Endodermal cell (in vitro differentiated cells): ENCODE results near the gene HJURP. TPM values are rescaled to one million over a fixed set of nuclear protein-coding genes. Genes with fewer than 3 reads are reported as not detected.
"Not testable (repeated sequence)": the region's sequence is repeated elsewhere in the genome, so short reads cannot be mapped to it uniquely, and the experiment has no call there.

Experiments used
- DNase-seq: peaks from one replicate; pipeline ENCODE4 v3.0.0-alpha.2; 2017
- H3K27ac ChIP-seq: 2 replicates; pipeline ENCODE4 v1.5.1; 2013; ENCODE audit warnings: mild to moderate bottlenecking, low read depth, low read length, moderate library complexity
- H3K27me3 ChIP-seq: 2 replicates; pipeline ENCODE4 v1.6.1; 2013; ENCODE audit warnings: mild to moderate bottlenecking, low read length, moderate library complexity; ENCODE audit not compliant: insufficient read depth, control insufficient read depth, poor library complexity, severe bottlenecking
- H3K36me3 ChIP-seq: 2 replicates; pipeline ENCODE4 v1.7.0; 2013; ENCODE audit warnings: mild to moderate bottlenecking, low read length, moderate library complexity; ENCODE audit not compliant: control insufficient read depth, insufficient read depth
- H3K4me1 ChIP-seq: one replicate; pipeline ENCODE4 v1.7.0; 2013; ENCODE audit warnings: low read length; ENCODE audit not compliant: control insufficient read depth, insufficient read depth
- H3K4me3 ChIP-seq: 2 replicates; pipeline ENCODE4 v1.5.1; 2013; ENCODE audit warnings: mild to moderate bottlenecking, low read length, moderate library complexity
- H3K9ac ChIP-seq: 2 replicates; pipeline ENCODE4 v1.6.1; 2013; ENCODE audit warnings: mild to moderate bottlenecking, low read length, moderate library complexity; ENCODE audit not compliant: poor library complexity, severe bottlenecking; ENCODE audit errors: extremely low read depth
- H3K9me3 ChIP-seq: 2 replicates; pipeline ENCODE4 v1.6.1; 2013; ENCODE audit warnings: mild to moderate bottlenecking, low read length, moderate library complexity; ENCODE audit not compliant: control insufficient read depth
- H3K27ac Mint-ChIP-seq: 2 replicates; pipeline ENCODE4 v1.8.0; 2020; ENCODE audit warnings: mixed read lengths
- H3K27me3 Mint-ChIP-seq: 2 replicates; pipeline ENCODE4 v1.8.0; 2021; ENCODE audit warnings: mild to moderate bottlenecking, mixed read lengths; ENCODE audit not compliant: insufficient read depth
- H3K36me3 Mint-ChIP-seq: 2 replicates; pipeline ENCODE4 v1.8.0; 2020; ENCODE audit warnings: low read depth, mixed read lengths
- H3K4me1 Mint-ChIP-seq: 2 replicates; pipeline ENCODE4 v1.8.0; 2020; ENCODE audit warnings: mixed read lengths
- H3K4me3 Mint-ChIP-seq: 2 replicates; pipeline ENCODE4 v1.8.0; 2020; ENCODE audit warnings: mild to moderate bottlenecking, moderate library complexity, mixed read lengths
- H3K9me3 Mint-ChIP-seq: 2 replicates; pipeline ENCODE4 v1.8.0; 2020; ENCODE audit warnings: mild to moderate bottlenecking, mixed read lengths
- CTCF ChIP-seq: fragments of 200-600 bp; sonication (generic); conservative IDR thresholded peaks from 2 replicates; pipeline ENCODE4 v1.5.0; 2021; ENCODE audit warnings: antibody characterized with exemption, mild to moderate bottlenecking
- WGBS, 2 experiments: methylation state at CpG; one replicate each; pipeline versions ENCODE4 v1.1.5 to v1.1.7; 2013; ENCODE audit warnings: missing lambda C conversion rate in 2 of 2, mixed read lengths in 1 of 2; ENCODE audit not compliant: insufficient coverage in 1 of 2, insufficient read length in 1 of 2; 5-methylcytosine and 5-hydroxymethylcytosine counted together
- total RNA-seq, 2 donors: library from RNA; stranded (reverse); fragmentation: NEBNext Ultra II Directional in 1 of 2; extraction: Animal tissue kit (Norgen Biotek cat#: 25700) in 1 of 2; gene quantifications; 2 replicates in 1 of 2; 3 replicates in 1 of 2; pipeline ENCODE4 v1.2.1, GENCODE V29; 2021

The HJURP gene
- total RNA-seq, 2 donors from 2014 or later, result 39.4 to 78.9 TPM

DNA sequence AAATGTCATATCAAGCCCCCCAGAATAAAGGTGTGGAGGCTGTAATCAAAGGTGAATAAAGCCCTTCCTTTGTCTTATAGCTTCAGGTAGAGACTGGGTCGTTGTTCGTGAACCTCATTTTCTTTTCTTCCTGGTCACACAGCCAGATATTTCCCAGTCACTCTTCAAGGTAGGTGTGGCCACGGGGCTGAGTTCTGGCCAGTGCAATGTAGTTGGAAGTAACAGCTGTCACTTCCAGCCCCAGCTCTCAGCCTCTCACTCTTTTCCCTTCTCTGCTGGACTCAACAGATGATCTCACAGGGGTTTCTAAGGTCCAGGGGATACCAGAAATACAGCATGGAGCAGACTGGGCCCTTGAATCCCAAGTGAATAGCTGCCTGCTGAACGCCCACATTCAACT lies 47.0 kb upstream of the HJURP start:
- no peaks in the 10 kb centered on the region for H3K9me3 ChIP-seq
- no peak for DNase-seq
- H3K27me3 ChIP-seq, result peaks cover 27% of the 10 kb centered on the region
- Mint-ChIP-seq H3K4me3 (no peak overlapping the region), H3K4me1 (no peaks in the 10 kb centered on the region), H3K36me3 (no peaks in the 10 kb centered on the region), H3K9me3 (no peaks in the 10 kb centered on the region), H3K27me3 (peaks cover 17% of the 10 kb centered on the region), H3K27ac (no peak overlapping the region)
- H3K36me3 ChIP-seq, result no peaks in the 10 kb centered on the region
- H3K4me3 ChIP-seq, result no peak overlapping the region
- no peaks in the 10 kb centered on the region for H3K4me1 ChIP-seq
- no peak overlapping the region for H3K27ac ChIP-seq
- 85 to 89% methylated on average over 3 to 4 of the region's 4 CpGs for WGBS, 2 experiments
- no peak overlapping the region for H3K9ac ChIP-seq
- no peak for TF ChIP-seq CTCF

- H3K4me1 Mint-ChIP-seq, H3K9me3 Mint-ChIP-seq, H3K9ac ChIP-seq, H3K36me3 Mint-ChIP-seq, H3K4me3 ChIP-seq, H3K9me3 ChIP-seq, H3K4me3 Mint-ChIP-seq, H3K36me3 ChIP-seq, H3K27ac Mint-ChIP-seq, H3K27ac ChIP-seq, H3K4me1 ChIP-seq, DNase-seq: not testable (repeated sequence)
- WGBS, 2 experiments, result 98 to 100% methylated on average over 1 to 2 of the region's 2 CpGs
- H3K27me3 Mint-ChIP-seq, result peaks cover 15% of the 10 kb centered on the region
- H3K27me3 ChIP-seq, result peaks cover 22% of the 10 kb centered on the region
These were observed 41.9 kb upstream of the HJURP start for GRCh38 chr2:233896253-233896652.

- Histone ChIP-seq H3K36me3 (no peaks in the 10 kb centered on the region), H3K27ac (no peak overlapping the region), H3K27me3 (no peaks in the 10 kb centered on the region), H3K4me1 (no peaks in the 10 kb centered on the region), H3K9me3 (no peaks in the 10 kb centered on the region), H3K4me3 (no peak overlapping the region), H3K9ac (no peak overlapping the region)
- no peak overlapping the region for H3K27ac Mint-ChIP-seq
- no peaks in the 10 kb centered on the region for H3K4me1 Mint-ChIP-seq
- DNase-seq, result no peak
- no peaks in the 10 kb centered on the region for H3K36me3 Mint-ChIP-seq
- no peak overlapping the region for H3K4me3 Mint-ChIP-seq
- no peak for TF ChIP-seq CTCF
- H3K9me3 Mint-ChIP-seq, result no peaks in the 10 kb centered on the region
- WGBS, 2 experiments, result 87% methylated on average over 2 of the region's 2 CpGs
- H3K27me3 Mint-ChIP-seq, result peaks cover 10% of the 10 kb centered on the region
These were observed 38.5 kb upstream of the HJURP start for GRCh38 chr2:233892793-233893192.

- H3K4me1 ChIP-seq, result no peaks in the 10 kb centered on the region
- no peaks in the 10 kb centered on the region for H3K36me3 ChIP-seq
- H3K27ac ChIP-seq, result no peak overlapping the region
- H3K9ac ChIP-seq, result no peak overlapping the region
- Mint-ChIP-seq H3K27me3 (peaks cover 23% of the 10 kb centered on the region), H3K4me3 (no peak overlapping the region), H3K27ac (no peak overlapping the region), H3K4me1 (no peaks in the 10 kb centered on the region), H3K36me3 (no peaks in the 10 kb centered on the region), H3K9me3 (peaks cover 24% of the 10 kb centered on the region)
- no peak for DNase-seq
- peaks cover 14% of the 10 kb centered on the region for H3K9me3 ChIP-seq
- no peak overlapping the region for H3K4me3 ChIP-seq
- TF ChIP-seq CTCF, result no peak
- H3K27me3 ChIP-seq, result peaks cover 15% of the 10 kb centered on the region
These were observed 28.0 kb upstream of the HJURP start for GRCh38 chr2:233882353-233882752.

DNA sequence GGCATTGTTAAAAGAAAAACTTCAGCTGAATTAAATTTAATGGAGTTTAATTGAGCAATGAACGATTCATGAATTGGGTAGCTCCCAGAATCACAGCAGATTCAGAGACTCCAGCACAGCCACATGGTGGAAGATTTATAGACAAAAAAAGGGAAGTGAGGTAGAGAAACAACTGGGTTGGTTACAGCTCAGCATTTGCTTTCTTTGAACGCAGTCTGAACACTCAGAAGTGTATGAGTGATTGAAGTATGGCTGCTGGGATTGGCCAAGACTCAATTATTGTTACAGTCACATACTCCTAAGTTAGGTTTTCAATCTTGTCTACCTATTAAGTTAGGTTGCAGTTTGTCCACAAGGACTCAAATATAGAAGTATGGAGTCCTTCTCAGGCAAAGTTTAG lies 17.8 kb upstream of the HJURP start:
- peaks cover 70% of the 10 kb centered on the region for H3K27me3 Mint-ChIP-seq
- H3K4me3 Mint-ChIP-seq, H3K9ac ChIP-seq, H3K4me1 ChIP-seq, DNase-seq, H3K4me1 Mint-ChIP-seq, H3K27ac Mint-ChIP-seq, H3K36me3 ChIP-seq, H3K36me3 Mint-ChIP-seq, H3K27ac ChIP-seq, H3K9me3 ChIP-seq, H3K4me3 ChIP-seq: not testable (repeated sequence)
- peaks cover 47% of the 10 kb centered on the region for H3K27me3 ChIP-seq
- peaks cover 13% of the 10 kb centered on the region for H3K9me3 Mint-ChIP-seq
- 78 to 88% methylated on average over 1 to 2 of the region's 2 CpGs for WGBS, 2 experiments
